GM12878 (cell line): ENCODE results near the gene EIF4E2. TPM values are rescaled to one million over a fixed set of nuclear protein-coding genes. Genes with fewer than 3 reads are reported as not detected.

Experiments
- ATAC-seq: fragments of 200-7000 bp; cut with Tn5 transposase; 3 replicates; pipeline ENCODE4 v1.9.1; 2020; ENCODE audit warnings: mild to moderate bottlenecking, moderate library complexity
- BruUV-seq: library from RNA; stranded (reverse); fragments of 400-500 nt; replicated peaks from 2 replicates; lab custom pipeline; 2021; lab: Mats Ljungman, UMichigan
- CTCF ChIA-PET: fragments of 300-600 bp; sonication (Branson Sonifier 250); formaldehyde crosslinking; extraction: SDS; loops from one replicate; lab custom pipeline; 2021; ENCODE audit warnings: inconsistent platforms; lab: Yijun Ruan, JAX
- POLR2A ChIA-PET: fragments of 350-600 bp; formaldehyde crosslinking; extraction: SDS; loops from one replicate; lab custom pipeline; 2021; ENCODE audit warnings: inconsistent platforms; lab: Charles Lee
- RAD21 ChIA-PET: fragments of 300-600 bp; sonication (Branson Sonifier 250); formaldehyde crosslinking; loops from one replicate; lab custom pipeline; 2023; ENCODE audit warnings: antibody characterized with exemption; ENCODE audit not compliant: unreplicated experiment; lab: Charles Lee
- SMC1A ChIA-PET: fragments of 300-600 bp; sonication (Branson Sonifier 250); formaldehyde crosslinking; loops from one replicate; lab custom pipeline; 2023; ENCODE audit not compliant: unreplicated experiment, uncharacterized antibody; lab: Charles Lee
- DNase-seq: peaks from one replicate; pipeline ENCODE4 v3.0.0-alpha.2; 2011; ENCODE audit warnings: low read depth, low spot score
- FAIRE-seq: peaks from 3 replicates; lab custom pipeline; 2011; peaks lifted over from hg19 to GRCh38; lab: Jason Lieb, UNC
- H2AFZ ChIP-seq: 2 replicates; pipeline ENCODE4 v1.6.0; 2011; ENCODE audit warnings: low read depth, low read length, control low read depth; ENCODE audit not compliant: control insufficient read depth
- H3K27ac ChIP-seq: 2 replicates; pipeline ENCODE4 v1.5.1; 2011; ENCODE audit warnings: control low read depth; ENCODE audit not compliant: control insufficient read depth, insufficient read depth
- H3K27me3 ChIP-seq, 2 experiments: replicated peaks in 1 of 2; 2 replicates each; pipeline versions ENCODE4 v1.6.0 to v1.6.1; 2011; ENCODE audit warnings: low read length in 1 of 2; ENCODE audit not compliant: control insufficient read depth in 2 of 2, insufficient read depth in 2 of 2
- H3K36me3 ChIP-seq, 2 experiments: 2 replicates each; pipeline ENCODE4 v1.5.1; 2011; ENCODE audit warnings: low read length in 1 of 2; ENCODE audit not compliant: control insufficient read depth in 2 of 2, insufficient read depth in 2 of 2
- H3K4me1 ChIP-seq: 2 replicates; pipeline ENCODE4 v1.6.1; 2011; ENCODE audit warnings: mild to moderate bottlenecking, low read length, moderate library complexity, mixed read lengths; ENCODE audit not compliant: control insufficient read depth, insufficient read depth
- H3K4me2 ChIP-seq: 2 replicates; pipeline ENCODE4 v1.6.0; 2011; ENCODE audit warnings: control low read depth; ENCODE audit not compliant: control insufficient read depth, insufficient read depth
- H3K4me3 ChIP-seq: fragments of 200-600 bp; sonication (generic); 2 replicates; pipeline ENCODE4 v1.5.1; 2016
- H3K79me2 ChIP-seq: 2 replicates; pipeline ENCODE4 v1.6.0; 2011; ENCODE audit warnings: low read length; ENCODE audit not compliant: control insufficient read depth, insufficient read depth
- H3K9ac ChIP-seq: 2 replicates; pipeline ENCODE4 v1.8.0; 2011; ENCODE audit warnings: low read length, control low read depth, mixed read lengths; ENCODE audit not compliant: control insufficient read depth, insufficient read depth
- H3K9me3 ChIP-seq: replicated peaks from 3 replicates; pipeline ENCODE4 v1.5.1; 2011; ENCODE audit warnings: mild to moderate bottlenecking, low read length; ENCODE audit not compliant: control insufficient read depth, insufficient read depth
- H4K20me1 ChIP-seq: 2 replicates; pipeline ENCODE4 v1.6.0; 2011; ENCODE audit not compliant: control insufficient read depth, insufficient read depth
- HDAC6 ChIP-seq: fragments of 200-600 bp; sonication (generic); IDR thresholded peaks from one replicate; pipeline ENCODE4 v1.8.0; 2017; ENCODE audit warnings: antibody characterized with exemption; ENCODE audit not compliant: unreplicated experiment
- MTA3 ChIP-seq: IDR thresholded peaks from 2 replicates; pipeline ENCODE4 v1.6.1; 2012; ENCODE audit warnings: low read length, inconsistent platforms, borderline replicate concordance
- POLR2AphosphoS5 ChIP-seq: IDR thresholded peaks from 2 replicates; pipeline ENCODE4 v1.6.1; 2011; ENCODE audit warnings: mild to moderate bottlenecking, low read length, inconsistent platforms
- RAD21 ChIP-seq: IDR thresholded peaks from 2 replicates; pipeline ENCODE4 v1.6.1; 2011; ENCODE audit warnings: mild to moderate bottlenecking, low read depth, low read length, moderate library complexity; ENCODE audit not compliant: insufficient read depth
- SIX5 ChIP-seq: IDR thresholded peaks from 2 replicates; pipeline ENCODE4 v1.6.1; 2011; ENCODE audit warnings: mild to moderate bottlenecking, low read depth, low read length, moderate library complexity; ENCODE audit not compliant: severe bottlenecking
- WGBS: methylation state at CpG from one replicate; pipeline ENCODE4 v1.1.6; 2016; ENCODE audit warnings: low lambda C conversion rate; ENCODE audit not compliant: insufficient replicate concordance, insufficient coverage; ENCODE audit errors: missing lambda C conversion rate; 5-methylcytosine and 5-hydroxymethylcytosine counted together
- in situ Hi-C: fragments of 300-500 bp; cut with MboI; formaldehyde crosslinking; loops from 9 replicates; pipeline ENCODE4 v1.14.3; 2018; ENCODE audit warnings: mixed read lengths
- intact Hi-C: fragments of 100-400 bp; cut with micrococcal nuclease; formaldehyde crosslinking; loops from one replicate; pipeline ENCODE4 v1.14.2; 2022; ENCODE audit not compliant: unreplicated experiment
- polyA plus RNA-seq, 11 experiments: library from polyadenylated mRNA; depleted of rRNA in 4 of 11; unstranded in 6 of 11; stranded (reverse) in 5 of 11; fragments of >200 nt; fragmentation: Nextera tagmentation in 4 of 11; fragmentation: Illumina TruSeq in 1 of 11; extraction: Ambion mirVana in 4 of 11; extraction: Trizol in 1 of 11; gene quantifications; 1 replicate in 1 of 11; 2 replicates in 10 of 11; pipeline versions ENCODE4 v1.2.1 to v1.2.3, GENCODE V29; 2011 to 2016; ENCODE audit warnings: inconsistent platforms in 2 of 11, missing spikeins in 2 of 11, low read depth in 1 of 11
- total RNA-seq, 4 experiments: library from RNA; depleted of rRNA in 3 of 4; stranded (reverse); fragments of >200 nt in 3 of 4; fragmentation: Illumina TruSeq in 1 of 4; extraction: Trizol in 1 of 4; gene quantifications; 2 replicates each; pipeline versions ENCODE4 v1.2.1 to v1.2.3, GENCODE V29; 2013 to 2021
- TF ChIP-seq, protein P1 (sequence below), 3 experiments: IDR thresholded peaks in 2 of 3; conservative IDR thresholded peaks in 1 of 3; 2 replicates each; pipeline ENCODE4 v1.5.1; 2011; ENCODE audit warnings: low read depth in 3 of 3, low read length in 3 of 3, mild to moderate bottlenecking in 3 of 3, control low read depth in 2 of 3, moderate library complexity in 2 of 3, inconsistent platforms in 1 of 3, mixed read lengths in 1 of 3; ENCODE audit not compliant: control insufficient read depth in 2 of 3, insufficient read depth in 1 of 3; ENCODE audit errors: extremely low read depth in 1 of 3
- TF ChIP-seq, protein P2 (sequence below): fragments of 450-650 bp; IDR thresholded peaks from 2 replicates; pipeline ENCODE4 v1.6.1; 2017; ENCODE audit warnings: low read depth, mild to moderate bottlenecking, moderate library complexity
- TF ChIP-seq, protein P3 (sequence below): fragments of 450-650 bp; conservative IDR thresholded peaks from 2 replicates; pipeline ENCODE4 v1.6.1; 2017; ENCODE audit warnings: mild to moderate bottlenecking, moderate library complexity
- TF ChIP-seq, protein P4 (sequence below): fragments of 450-650 bp; IDR thresholded peaks from 2 replicates; pipeline ENCODE4 v1.6.1; 2017; ENCODE audit warnings: mild to moderate bottlenecking

Gene EIF4E2
- total and polyA plus RNA-seq, 10 of the 15 experiments (the other 5 are each of a cell fraction or from before 2014, with no cell fraction given): 56.1 to 158 (median 110) TPM

DNA sequence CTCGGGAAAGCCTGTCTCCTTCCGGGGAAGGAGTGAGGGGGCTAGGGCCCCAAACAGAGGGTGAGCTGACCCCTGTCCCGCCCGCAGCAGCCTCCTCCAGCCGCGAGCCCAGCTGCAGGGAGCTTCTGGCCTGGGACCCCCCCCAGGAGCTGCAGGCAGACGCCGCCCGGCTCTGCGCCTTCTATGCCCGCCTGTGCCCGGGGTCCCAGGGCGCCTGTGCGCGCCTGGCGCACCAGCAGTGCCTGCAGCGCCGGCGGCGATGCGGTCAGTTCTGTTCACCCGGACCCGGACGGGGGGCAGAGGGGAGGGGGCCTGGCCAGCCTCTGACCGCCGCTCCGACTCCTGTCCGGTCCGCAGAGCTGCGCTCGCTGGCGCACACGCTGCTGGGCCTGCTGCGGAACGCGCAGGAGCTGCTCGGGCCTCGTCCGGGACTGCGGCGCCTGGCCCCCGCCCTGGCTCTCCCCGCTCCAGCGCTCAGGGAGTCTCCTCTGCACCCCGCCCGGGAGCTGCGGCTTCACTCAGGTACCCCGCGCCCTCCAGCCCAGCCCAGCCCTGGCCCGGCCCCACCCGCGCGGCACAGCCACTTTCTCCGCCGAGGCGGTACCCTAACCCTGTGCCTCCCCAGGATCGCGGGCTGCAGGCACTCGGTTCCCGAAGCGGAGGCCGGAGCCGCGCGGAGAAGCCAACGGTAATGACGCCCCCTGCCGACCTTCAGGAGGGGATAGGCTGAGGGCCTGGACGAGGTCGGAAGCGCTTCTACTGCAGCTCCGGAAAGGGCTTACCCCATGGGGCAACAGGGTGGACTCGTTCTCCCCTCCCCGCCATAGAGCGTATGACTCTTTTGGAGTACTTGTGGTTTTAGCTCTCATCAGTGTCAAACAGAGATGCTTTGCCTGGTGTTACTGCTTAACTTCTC lies 26.5 kb upstream of the EIF4E2 start:
- ChIA-PET POLR2A (no interaction called here), SMC1A (no interaction called here), CTCF (interaction anchor here (0.7 kb wide), 1 partner anchor 77 kb away, joined by 3 read pairs; no protein-coding TSS in a partner anchor), RAD21 (interaction anchor here (0.6 kb wide), 1 partner anchor 60 kb away, joined by 4 read pairs; no protein-coding TSS in a partner anchor)
- FAIRE-seq: no peak
- peak; percentile 27 for ATAC-seq
- Histone ChIP-seq H3K79me2 (no peaks in the 10 kb centered on the region), H2AFZ (no peak overlapping the region), H3K4me3 (no peak overlapping the region), H4K20me1 (no peaks in the 10 kb centered on the region), H3K27ac (no peak overlapping the region), H3K9ac (no peak overlapping the region), H3K9me3 (no peaks in the 10 kb centered on the region), H3K36me3 (no peaks in the 10 kb centered on the region), H3K27me3 (peaks cover 3 to 6% of the 10 kb centered on the region in 2 experiments; a peak in 3 of 4 replicates), H3K4me2 (no peak overlapping the region), H3K4me1 (no peaks in the 10 kb centered on the region)
- in situ Hi-C loops (no loop called here), intact Hi-C loops (no loop called here)
- BruUV-seq: no TSS peak
- DNase-seq: no peak
- WGBS: 2% methylated on average over 54 of the region's 75 CpGs
- TF ChIP-seq HDAC6: peak; percentile 78
- TF ChIP-seq, protein P1, sequence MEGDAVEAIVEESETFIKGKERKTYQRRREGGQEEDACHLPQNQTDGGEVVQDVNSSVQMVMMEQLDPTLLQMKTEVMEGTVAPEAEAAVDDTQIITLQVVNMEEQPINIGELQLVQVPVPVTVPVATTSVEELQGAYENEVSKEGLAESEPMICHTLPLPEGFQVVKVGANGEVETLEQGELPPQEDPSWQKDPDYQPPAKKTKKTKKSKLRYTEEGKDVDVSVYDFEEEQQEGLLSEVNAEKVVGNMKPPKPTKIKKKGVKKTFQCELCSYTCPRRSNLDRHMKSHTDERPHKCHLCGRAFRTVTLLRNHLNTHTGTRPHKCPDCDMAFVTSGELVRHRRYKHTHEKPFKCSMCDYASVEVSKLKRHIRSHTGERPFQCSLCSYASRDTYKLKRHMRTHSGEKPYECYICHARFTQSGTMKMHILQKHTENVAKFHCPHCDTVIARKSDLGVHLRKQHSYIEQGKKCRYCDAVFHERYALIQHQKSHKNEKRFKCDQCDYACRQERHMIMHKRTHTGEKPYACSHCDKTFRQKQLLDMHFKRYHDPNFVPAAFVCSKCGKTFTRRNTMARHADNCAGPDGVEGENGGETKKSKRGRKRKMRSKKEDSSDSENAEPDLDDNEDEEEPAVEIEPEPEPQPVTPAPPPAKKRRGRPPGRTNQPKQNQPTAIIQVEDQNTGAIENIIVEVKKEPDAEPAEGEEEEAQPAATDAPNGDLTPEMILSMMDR (IDR thresholded peaks at IDR 0.05 in 2 of 3, conservative IDR thresholded peaks at IDR 0.05 in 1 of 3; ENCODE audit: control insufficient read depth in 2 of 3, extremely low read depth in 1 of 3, insufficient read depth in 1 of 3, low read depth in 3 of 3, low read length in 3 of 3): 0 out of 6 replicates have a peak, but pooled peaks of 1 of the 3 experiments have one; percentile 14
- no peak for TF ChIP-seq POLR2AphosphoS5
- no peak for TF ChIP-seq RAD21
- no peak for TF ChIP-seq SIX5
- TF ChIP-seq, protein P2, sequence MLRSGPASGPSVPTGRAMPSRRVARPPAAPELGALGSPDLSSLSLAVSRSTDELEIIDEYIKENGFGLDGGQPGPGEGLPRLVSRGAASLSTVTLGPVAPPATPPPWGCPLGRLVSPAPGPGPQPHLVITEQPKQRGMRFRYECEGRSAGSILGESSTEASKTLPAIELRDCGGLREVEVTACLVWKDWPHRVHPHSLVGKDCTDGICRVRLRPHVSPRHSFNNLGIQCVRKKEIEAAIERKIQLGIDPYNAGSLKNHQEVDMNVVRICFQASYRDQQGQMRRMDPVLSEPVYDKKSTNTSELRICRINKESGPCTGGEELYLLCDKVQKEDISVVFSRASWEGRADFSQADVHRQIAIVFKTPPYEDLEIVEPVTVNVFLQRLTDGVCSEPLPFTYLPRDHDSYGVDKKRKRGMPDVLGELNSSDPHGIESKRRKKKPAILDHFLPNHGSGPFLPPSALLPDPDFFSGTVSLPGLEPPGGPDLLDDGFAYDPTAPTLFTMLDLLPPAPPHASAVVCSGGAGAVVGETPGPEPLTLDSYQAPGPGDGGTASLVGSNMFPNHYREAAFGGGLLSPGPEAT: no peak
- TF ChIP-seq, protein P3, sequence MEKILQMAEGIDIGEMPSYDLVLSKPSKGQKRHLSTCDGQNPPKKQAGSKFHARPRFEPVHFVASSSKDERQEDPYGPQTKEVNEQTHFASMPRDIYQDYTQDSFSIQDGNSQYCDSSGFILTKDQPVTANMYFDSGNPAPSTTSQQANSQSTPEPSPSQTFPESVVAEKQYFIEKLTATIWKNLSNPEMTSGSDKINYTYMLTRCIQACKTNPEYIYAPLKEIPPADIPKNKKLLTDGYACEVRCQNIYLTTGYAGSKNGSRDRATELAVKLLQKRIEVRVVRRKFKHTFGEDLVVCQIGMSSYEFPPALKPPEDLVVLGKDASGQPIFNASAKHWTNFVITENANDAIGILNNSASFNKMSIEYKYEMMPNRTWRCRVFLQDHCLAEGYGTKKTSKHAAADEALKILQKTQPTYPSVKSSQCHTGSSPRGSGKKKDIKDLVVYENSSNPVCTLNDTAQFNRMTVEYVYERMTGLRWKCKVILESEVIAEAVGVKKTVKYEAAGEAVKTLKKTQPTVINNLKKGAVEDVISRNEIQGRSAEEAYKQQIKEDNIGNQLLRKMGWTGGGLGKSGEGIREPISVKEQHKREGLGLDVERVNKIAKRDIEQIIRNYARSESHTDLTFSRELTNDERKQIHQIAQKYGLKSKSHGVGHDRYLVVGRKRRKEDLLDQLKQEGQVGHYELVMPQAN: no peak
- TF ChIP-seq MTA3: no peak
- TF ChIP-seq, protein P4, sequence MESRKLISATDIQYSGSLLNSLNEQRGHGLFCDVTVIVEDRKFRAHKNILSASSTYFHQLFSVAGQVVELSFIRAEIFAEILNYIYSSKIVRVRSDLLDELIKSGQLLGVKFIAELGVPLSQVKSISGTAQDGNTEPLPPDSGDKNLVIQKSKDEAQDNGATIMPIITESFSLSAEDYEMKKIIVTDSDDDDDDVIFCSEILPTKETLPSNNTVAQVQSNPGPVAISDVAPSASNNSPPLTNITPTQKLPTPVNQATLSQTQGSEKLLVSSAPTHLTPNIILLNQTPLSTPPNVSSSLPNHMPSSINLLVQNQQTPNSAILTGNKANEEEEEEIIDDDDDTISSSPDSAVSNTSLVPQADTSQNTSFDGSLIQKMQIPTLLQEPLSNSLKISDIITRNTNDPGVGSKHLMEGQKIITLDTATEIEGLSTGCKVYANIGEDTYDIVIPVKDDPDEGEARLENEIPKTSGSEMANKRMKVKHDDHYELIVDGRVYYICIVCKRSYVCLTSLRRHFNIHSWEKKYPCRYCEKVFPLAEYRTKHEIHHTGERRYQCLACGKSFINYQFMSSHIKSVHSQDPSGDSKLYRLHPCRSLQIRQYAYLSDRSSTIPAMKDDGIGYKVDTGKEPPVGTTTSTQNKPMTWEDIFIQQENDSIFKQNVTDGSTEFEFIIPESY: no peak
